AG04449 (cell line): ENCODE measurements around the gene EIF4G3.

Experiments
- CTCF ChIA-PET: fragments of 350-600 bp; formaldehyde crosslinking; extraction: SDS; loops from one replicate; lab custom pipeline; 2021; ENCODE audit warnings: antibody characterized with exemption; lab: Yijun Ruan, JAX
- POLR2A ChIA-PET: fragments of 400-600, 350-600 bp; formaldehyde crosslinking; extraction: SDS; loops from one replicate; lab custom pipeline; 2020; ENCODE audit warnings: antibody characterized with exemption, inconsistent platforms; lab: Yijun Ruan, JAX
- DNase-seq: peaks from one replicate; pipeline ENCODE4 v3.0.0-alpha.2; 2010; ENCODE audit warnings: low read depth, low spot score
- H3K4me3 ChIP-seq: 2 replicates; pipeline ENCODE4 v1.5.1; 2011; ENCODE audit warnings: low read depth, mild to moderate bottlenecking, control low read depth, low read length
- CTCF ChIP-seq: IDR thresholded peaks from one replicate; pipeline ENCODE4 v1.5.1; 2011; ENCODE audit warnings: mild to moderate bottlenecking, moderate library complexity, low read length, control low read depth, inconsistent platforms; ENCODE audit not compliant: insufficient read depth; ENCODE audit errors: missing control alignments

Gene EIF4G3

GRCh38 chr1:20987831-20988825 lies 188.6 kb downstream of the EIF4G3 start:
- ChIA-PET POLR2A (no interaction called here), CTCF (interaction anchor here (0.9 to 2.7 kb wide), 6 partner anchors 12 to 207 kb away, joined by 3 to 10 read pairs (median 4); no protein-coding TSS in a partner anchor)
- DNase-seq, result no peak
- H3K4me3 ChIP-seq, result no peak overlapping the region
- TF ChIP-seq CTCF, result no peak

GRCh38 chr1:20983297-20983889 lies 193.3 kb downstream of the EIF4G3 start:
- DNase-seq, result no peak
- TF ChIP-seq CTCF, result no peak
- ChIA-PET POLR2A (no interaction called here), CTCF (interaction anchor here (6.1 kb wide), 1 partner anchor 212 kb away, joined by 34 read pairs; no protein-coding TSS in a partner anchor)
- no peak overlapping the region for H3K4me3 ChIP-seq

GRCh38 chr1:20982316-20982715 lies 194.4 kb downstream of the EIF4G3 start:
- POLR2A ChIA-PET, result interaction anchor here (0.6 to 0.8 kb wide), 2 partner anchors 9 to 213 kb away, joined by 3 read pairs; no protein-coding TSS in a partner anchor
- DNase-seq, result no peak
- H3K4me3 ChIP-seq, result no peak overlapping the region
- CTCF ChIA-PET, result interaction anchor here (1.0 to 6.1 kb wide), 4 partner anchors 10 to 230 kb away, joined by 3 to 34 read pairs (median 5); no protein-coding TSS in a partner anchor
- no peak for TF ChIP-seq CTCF

GRCh38 chr1:20981915-20982314 lies 194.8 kb downstream of the EIF4G3 start:
- ChIA-PET CTCF (interaction anchor here (1.0 to 6.1 kb wide), 4 partner anchors 9 to 230 kb away, joined by 3 to 34 read pairs (median 5); no protein-coding TSS in a partner anchor), POLR2A (interaction anchor here (0.6 to 0.8 kb wide), 2 partner anchors 9 to 213 kb away, joined by 3 read pairs; no protein-coding TSS in a partner anchor)
- no peak for TF ChIP-seq CTCF
- no peak for DNase-seq
- no peak overlapping the region for H3K4me3 ChIP-seq

GRCh38 chr1:20980051-20980450 lies 196.6 kb downstream of the EIF4G3 start:
- ChIA-PET CTCF (interaction anchor here (0.9 to 6.1 kb wide), 4 partner anchors 9 to 253 kb away, joined by 3 to 34 read pairs (median 4); no protein-coding TSS in a partner anchor), POLR2A (interaction anchor here (0.7 kb wide), 1 partner anchor 90 kb away, joined by 3 read pairs; no protein-coding TSS in a partner anchor)
- TF ChIP-seq CTCF, result no peak
- no peak overlapping the region for H3K4me3 ChIP-seq
- DNase-seq, result no peak
